Thymus (tissue), 11 donors: ENCODE data around the gene OTULIN. TPM values are rescaled to one million over a fixed set of nuclear protein-coding genes. Genes with fewer than 3 reads are reported as not detected.

Source experiments
- DNase-seq, 9 donors: peaks; one replicate each; pipeline ENCODE4 v3.0.0-alpha.2; 2013; ENCODE audit warnings: low spot score in 9 of 9, low read depth in 6 of 9, missing footprints in 1 of 9
- H3K27ac ChIP-seq, 2 donors: one replicate each; pipeline ENCODE4 v1.5.1; 2013; ENCODE audit warnings: control low read depth in 1 of 2, low read depth in 1 of 2, low read length in 1 of 2, mild to moderate bottlenecking in 1 of 2, moderate library complexity in 1 of 2
- H3K27me3 ChIP-seq, 2 donors: one replicate each; pipeline ENCODE4 v1.5.1; 2013; ENCODE audit warnings: low read length in 1 of 2; ENCODE audit not compliant: control insufficient read depth in 2 of 2, insufficient read depth in 1 of 2
- H3K36me3 ChIP-seq, 2 donors: one replicate each; pipeline ENCODE4 v1.5.1; 2013; ENCODE audit warnings: low read length in 1 of 2, mild to moderate bottlenecking in 1 of 2, moderate library complexity in 1 of 2; ENCODE audit not compliant: control insufficient read depth in 2 of 2, insufficient read depth in 2 of 2
- H3K4me1 ChIP-seq, 2 donors: one replicate each; pipeline ENCODE4 v1.5.1; 2013; ENCODE audit warnings: low read length in 2 of 2; ENCODE audit not compliant: control insufficient read depth in 2 of 2, insufficient read depth in 2 of 2
- H3K4me3 ChIP-seq, 2 donors: one replicate each; pipeline ENCODE4 v1.5.1; 2013; ENCODE audit warnings: low read length in 2 of 2, control low read depth in 1 of 2, mild to moderate bottlenecking in 1 of 2
- H3K9me3 ChIP-seq, 2 donors: one replicate each; pipeline ENCODE4 v1.5.1; 2013; ENCODE audit warnings: low read length in 1 of 2, mild to moderate bottlenecking in 1 of 2; ENCODE audit not compliant: control insufficient read depth in 2 of 2, insufficient read depth in 1 of 2
- WGBS: extraction: QIAGEN DNeasy Blood & Tissue Kit; methylation state at CpG from one replicate; pipeline ENCODE4 v1.1.7; 2013; 5-methylcytosine and 5-hydroxymethylcytosine counted together
- polyA plus RNA-seq: library from polyadenylated mRNA; stranded (reverse); fragments of 200-250 nt; gene quantifications from one replicate; pipeline ENCODE4 v1.2.3, GENCODE V29; 2013
- total RNA-seq: library from RNA; stranded (reverse); fragments of 120-200 nt; gene quantifications from one replicate; pipeline ENCODE4 v1.2.4, GENCODE V29; 2013
- donor health status: healthy.

OTULIN gene
- total and polyA plus RNA-seq, 2 donors, result 9.1 to 23.3 TPM

GRCh38 chr5:14644623-14645237 lies 19.8 kb upstream of the OTULIN start:
- Histone ChIP-seq H3K36me3 (no peaks in the 10 kb centered on the region), H3K9me3 (no peaks in the 10 kb centered on the region), H3K4me3 (no peak overlapping the region), H3K4me1 (no peaks in the 10 kb centered on the region), H3K27ac (no peak overlapping the region), H3K27me3 (no peaks in the 10 kb centered on the region)
- 97% methylated on average over 1 of the region's 1 CpG for WGBS
- no peak for DNase-seq

GRCh38 chr5:14650052-14650451 lies 14.5 kb upstream of the OTULIN start:
- Histone ChIP-seq H3K4me3 (no peak overlapping the region), H3K27ac (no peak overlapping the region), H3K27me3 (no peaks in the 10 kb centered on the region), H3K36me3 (no peaks in the 10 kb centered on the region), H3K9me3 (no peaks in the 10 kb centered on the region), H3K4me1 (peaks cover 0 to 2% of the 10 kb centered on the region in 2 donors)
- 98% methylated on average over 3 of the region's 3 CpGs for WGBS
- DNase-seq, result no peak

- Histone ChIP-seq H3K27ac (no peak overlapping the region), H3K27me3 (no peaks in the 10 kb centered on the region), H3K36me3 (no peaks in the 10 kb centered on the region), H3K4me3 (no peak overlapping the region), H3K9me3 (no peaks in the 10 kb centered on the region), H3K4me1 (peaks cover 0 to 6% of the 10 kb centered on the region in 2 donors)
- peak in 2 of 9 donors; percentile 19 to 54 for DNase-seq
- 17% methylated on average over 4 of the region's 4 CpGs for WGBS
Measured at GRCh38 chr5:14655146-14655741, 9.3 kb upstream of the OTULIN start.

- no peak overlapping the region for H3K4me3 ChIP-seq
- 76% methylated on average over 2 of the region's 2 CpGs for WGBS
- H3K9me3 ChIP-seq, result no peaks in the 10 kb centered on the region
- no peak overlapping the region for H3K27ac ChIP-seq
- DNase-seq, result no peak
- no peaks in the 10 kb centered on the region for H3K36me3 ChIP-seq
- H3K4me1 ChIP-seq, result peaks cover 0 to 6% of the 10 kb centered on the region in 2 donors
- H3K27me3 ChIP-seq, result no peaks in the 10 kb centered on the region
Measured at GRCh38 chr5:14656898-14657297, 7.6 kb upstream of the OTULIN start.

- peak overlapping the region in 1 of 2 donors; percentile 9 for H3K27ac ChIP-seq
Measured at GRCh38 chr5:14659821-14660607, 4.5 kb upstream of the OTULIN start.

GRCh38 chr5:14660833-14661232 lies 3.7 kb upstream of the OTULIN start:
- peaks cover 7 to 17% of the 10 kb centered on the region in 2 donors for H3K4me1 ChIP-seq
- WGBS, result 97% methylated on average over 2 of the region's 2 CpGs

More at GRCh38 chr5:14659821-14660607, 4.5 kb upstream of the OTULIN start:
- Histone ChIP-seq H3K4me1 (peaks cover 5 to 15% of the 10 kb centered on the region in 2 donors), H3K9me3 (no peaks in the 10 kb centered on the region), H3K36me3 (no peaks in the 10 kb centered on the region), H3K4me3 (no peak overlapping the region), H3K27me3 (no peaks in the 10 kb centered on the region)
- no peak for DNase-seq
- 96% methylated on average over 3 of the region's 3 CpGs for WGBS

GRCh38 chr5:14662721-14663260 lies 1.7 kb upstream of the OTULIN start:
- H3K9me3 ChIP-seq, result no peaks in the 10 kb centered on the region
- DNase-seq, result no peak
- 99% methylated on average over 7 of the region's 7 CpGs for WGBS
- H3K4me1 ChIP-seq, result peaks cover 14 to 30% of the 10 kb centered on the region in 2 donors
- H3K27me3 ChIP-seq, result no peaks in the 10 kb centered on the region
- H3K27ac ChIP-seq, result no peak overlapping the region
- no peaks in the 10 kb centered on the region for H3K36me3 ChIP-seq
- H3K4me3 ChIP-seq, result no peak overlapping the region

More at GRCh38 chr5:14660833-14661232, 3.7 kb upstream of the OTULIN start:
- H3K36me3 ChIP-seq, result no peaks in the 10 kb centered on the region
- no peak overlapping the region for H3K4me3 ChIP-seq
- no peak overlapping the region for H3K27ac ChIP-seq
- no peaks in the 10 kb centered on the region for H3K27me3 ChIP-seq
- no peaks in the 10 kb centered on the region for H3K9me3 ChIP-seq
- no peak for DNase-seq

GRCh38 chr5:14663734-14664269 lies 716 bp upstream of the OTULIN start:
- H3K27ac ChIP-seq, result peak overlapping the region; percentile 85 to 96
- peaks cover 17 to 30% of the 10 kb centered on the region in 2 donors for H3K4me1 ChIP-seq
- no peaks in the 10 kb centered on the region for H3K9me3 ChIP-seq
- 4% methylated on average over 24 of the region's 24 CpGs for WGBS
- H3K36me3 ChIP-seq, result peaks cover 0 to 7% of the 10 kb centered on the region in 2 donors
- DNase-seq, result no peak
- H3K27me3 ChIP-seq, result no peaks in the 10 kb centered on the region
- peak overlapping the region; percentile 70 to 92 for H3K4me3 ChIP-seq
